ENCODE results near the gene PTPN6.

PTPN6 gene

GRCh38 chr12:6923003-6923732 lies 28.0 kb upstream of the PTPN6 start:
- DNase-seq: no peak

- no peak for DNase-seq
These were observed 27.3 kb upstream of the PTPN6 start for GRCh38 chr12:6923851-6924250.

GRCh38 chr12:6925239-6925539 lies 26.0 kb upstream of the PTPN6 start:
- peak; percentile 60 for DNase-seq

GRCh38 chr12:6925540-6926279 lies 25.4 kb upstream of the PTPN6 start:
- DNase-seq: peak; percentile 59

- DNase-seq: peak; percentile 74
These were observed 23.7 kb upstream of the PTPN6 start, which contains the start of gene ATN1 for GRCh38 chr12:6927379-6928021. TSS of gene ATN1 (plus strand) at chr12:6927959. CDS start at chr12:6934002, 6,043 bp downstream.

GRCh38 chr12:6928022-6928702 lies 23.0 kb upstream of the PTPN6 start:
- no peak for DNase-seq

- peak; percentile 14 for DNase-seq
These were observed 22.3 kb upstream of the PTPN6 start for GRCh38 chr12:6928703-6929407.

GRCh38 chr12:6929466-6930452 lies 21.4 kb upstream of the PTPN6 start:
- no peak for DNase-seq

- no peak for DNase-seq
These were observed 18.4 kb upstream of the PTPN6 start for GRCh38 chr12:6932766-6933165.

- DNase-seq: no peak
These were observed 17.0 kb upstream of the PTPN6 start for GRCh38 chr12:6934110-6934509.

GRCh38 chr12:6935371-6936193 lies 15.6 kb upstream of the PTPN6 start:
- DNase-seq: no peak

- no peak for DNase-seq
These were observed 14.9 kb upstream of the PTPN6 start for GRCh38 chr12:6936194-6936635.

- no peak for DNase-seq
These were observed 14.3 kb upstream of the PTPN6 start for GRCh38 chr12:6936636-6937480.

GRCh38 chr12:6937481-6938352 lies 13.4 kb upstream of the PTPN6 start:
- DNase-seq: peak; percentile 96

- no peak for DNase-seq
These were observed 12.6 kb upstream of the PTPN6 start for GRCh38 chr12:6938353-6939190.

- no peak for DNase-seq
These were observed 12.0 kb upstream of the PTPN6 start for GRCh38 chr12:6939191-6939540.

GRCh38 chr12:6941267-6941666 lies 9.9 kb upstream of the PTPN6 start:
- DNase-seq: no peak

GRCh38 chr12:6941782-6942181 lies 9.4 kb upstream of the PTPN6 start:
- no peak for DNase-seq
